GM19035 (cell line): Measurements from ENCODE around the gene CDS2.

Source experiments
- ATAC-seq: cut with Tn5 transposase; IDR thresholded peaks from one replicate; pipeline ENCODE4 v1.9.1; 2021; ENCODE audit not compliant: unreplicated experiment

The CDS2 gene

DNA sequence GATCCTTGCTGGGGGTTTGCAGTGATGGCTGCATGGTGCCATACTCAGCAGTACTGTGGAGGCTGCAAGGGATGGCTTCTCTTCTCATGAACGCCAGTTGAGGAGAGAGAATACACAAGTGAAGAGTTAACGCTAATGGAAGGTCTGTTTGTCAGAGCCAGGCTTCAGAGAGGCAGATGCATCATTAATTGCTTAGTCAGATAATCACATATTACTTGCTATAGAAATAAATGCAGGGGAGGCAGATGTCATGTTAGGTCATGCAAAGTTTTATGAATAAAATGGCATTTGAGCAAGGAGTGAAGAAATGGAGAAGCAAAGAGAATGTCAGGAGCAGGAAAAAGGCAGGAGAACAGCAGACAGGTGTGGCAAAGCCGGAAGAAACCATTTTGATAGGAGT is 51.2 kb downstream of the CDS2 start:
- ATAC-seq = no peak

DNA sequence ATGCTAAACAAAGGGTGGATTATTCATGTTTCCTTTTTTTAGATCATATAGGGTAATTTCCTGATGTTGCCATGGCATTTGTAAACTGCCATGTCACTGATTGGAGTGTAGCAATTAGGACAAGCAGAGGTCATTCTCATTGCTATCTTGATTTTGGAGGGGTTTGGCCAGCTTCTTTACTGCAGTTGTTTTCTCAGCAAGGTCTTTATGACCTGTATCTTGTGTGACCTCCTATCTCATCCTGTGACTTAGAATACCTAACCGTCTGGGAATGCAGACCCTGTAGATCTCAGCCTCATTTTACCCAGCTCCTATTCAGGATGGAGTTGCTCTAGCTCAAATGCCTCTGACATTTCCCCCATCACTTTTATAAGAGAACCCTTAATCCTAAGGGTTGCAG is 53.6 kb downstream of the CDS2 start:
- ATAC-seq = no peak

DNA sequence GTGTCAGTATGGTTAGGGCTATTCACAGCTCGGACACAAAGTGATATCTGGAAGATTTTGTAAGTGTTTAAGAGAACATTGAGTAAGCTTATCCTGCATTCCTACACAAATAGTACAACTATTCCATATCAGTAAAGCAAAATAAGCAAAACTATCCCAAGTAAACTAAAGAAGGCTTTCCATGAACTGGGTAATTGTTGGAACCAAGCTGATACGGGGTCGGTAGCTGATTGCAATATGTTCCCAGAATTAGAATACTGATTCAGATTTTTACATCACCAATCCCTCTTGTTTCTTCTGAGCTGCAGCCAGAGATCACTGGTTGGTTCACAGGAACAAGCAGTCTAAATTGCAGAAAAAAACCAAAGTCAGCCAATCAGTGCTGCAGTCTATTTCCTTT is 54.1 kb downstream of the CDS2 start:
- no peak for ATAC-seq

DNA sequence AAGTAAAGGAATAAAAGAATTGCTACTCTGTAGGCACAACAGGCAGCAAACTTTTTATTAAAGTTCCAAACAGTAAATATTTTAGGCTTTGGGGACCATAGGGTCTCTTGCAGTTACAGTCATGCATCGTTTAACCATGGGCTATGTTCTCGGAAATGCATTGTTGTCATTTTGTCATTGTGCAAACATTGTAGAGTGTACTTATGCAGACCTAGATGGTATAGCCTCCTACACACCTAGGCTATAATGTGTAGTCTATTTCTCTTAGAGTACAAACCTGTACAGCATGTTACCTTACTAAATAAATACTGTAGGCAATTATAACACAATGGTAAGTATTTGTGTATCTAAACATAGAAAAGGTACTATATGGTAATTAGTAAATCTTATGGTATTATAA is 54.7 kb downstream of the CDS2 start:
- no peak for ATAC-seq

DNA sequence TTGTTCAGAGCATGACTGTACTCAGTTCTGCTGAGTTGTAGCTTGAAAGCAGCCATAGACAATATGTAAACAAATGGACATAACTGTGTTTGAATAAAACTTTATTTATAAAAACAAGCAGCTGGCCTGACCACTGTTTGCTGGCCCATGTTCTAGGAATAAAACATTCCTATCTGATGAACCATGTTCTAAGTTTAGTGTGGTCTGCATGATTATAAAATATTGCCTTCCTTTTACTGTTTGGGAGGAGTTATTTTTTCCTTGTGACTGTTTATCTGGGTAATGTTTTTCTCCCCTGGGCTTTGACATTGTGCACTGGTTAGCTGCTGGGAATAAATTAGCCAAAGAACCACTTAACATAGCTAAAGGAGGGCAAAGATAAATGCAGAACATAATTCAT is 55.1 kb downstream of the CDS2 start:
- ATAC-seq = no peak

DNA sequence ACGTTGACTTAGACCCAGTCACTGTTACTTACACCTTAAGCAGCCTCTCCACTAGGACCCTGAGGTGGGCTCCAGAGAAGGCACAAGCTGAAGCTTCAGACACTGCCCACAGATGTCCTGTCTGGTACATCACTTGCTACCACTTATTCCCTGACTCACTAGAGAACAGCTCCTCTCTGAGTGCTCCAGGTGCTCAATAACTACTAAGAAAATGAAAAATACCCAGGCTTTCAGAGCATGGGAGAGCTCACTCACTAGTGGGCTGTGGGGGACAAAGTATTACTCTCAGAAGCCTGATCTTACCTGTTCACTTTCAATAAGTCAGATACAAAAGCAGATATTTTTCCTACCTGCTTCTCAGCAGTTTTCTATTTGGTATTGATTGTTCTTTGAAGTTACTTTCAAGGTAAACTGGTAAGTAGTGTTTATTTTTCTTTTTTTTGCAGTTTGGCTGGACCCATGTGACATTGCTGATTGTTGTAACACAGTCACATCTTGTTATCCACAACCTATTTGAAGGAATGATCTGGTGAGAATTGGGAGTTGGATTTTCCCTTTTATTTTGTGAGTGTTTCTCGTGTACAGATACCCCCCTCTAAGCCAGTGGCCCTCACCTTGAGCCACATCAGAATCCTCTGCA is 55.9 kb downstream of the CDS2 start:
- ATAC-seq = no peak

DNA sequence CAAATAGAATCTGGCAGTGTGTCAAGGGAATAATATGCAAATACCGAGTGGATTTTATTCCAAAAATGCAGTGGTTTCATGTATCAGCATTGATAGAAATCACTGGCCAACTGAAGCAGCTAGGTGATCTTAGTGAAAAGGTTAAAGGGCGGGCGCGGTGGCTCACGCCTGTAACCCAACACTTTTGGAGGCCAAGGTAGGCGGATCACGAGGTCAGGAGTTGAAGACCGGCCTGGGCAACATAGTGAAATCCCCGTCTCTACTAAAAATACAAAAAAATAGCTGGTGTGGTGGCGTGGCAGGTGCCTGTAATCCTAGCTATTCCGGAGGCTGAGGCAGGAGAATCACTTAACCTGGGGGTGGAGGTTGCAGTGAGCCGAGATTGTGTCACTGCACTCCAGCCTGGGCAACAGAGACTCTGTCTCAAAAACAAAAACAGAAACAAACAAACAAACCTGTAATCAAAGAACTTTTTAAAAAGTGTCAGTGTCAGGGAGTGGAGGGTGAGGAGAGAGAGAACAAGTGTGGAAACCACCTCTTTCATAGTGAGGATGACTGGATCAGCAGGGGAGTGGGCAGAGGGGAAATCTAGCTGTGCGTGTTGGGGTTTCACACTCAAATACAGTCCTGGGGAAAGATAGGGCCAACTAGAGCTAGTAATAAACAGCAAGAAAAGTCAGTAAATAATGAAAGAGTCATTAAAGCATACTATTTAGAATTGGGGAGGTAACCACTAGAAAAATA is 57.1 kb downstream of the CDS2 start:
- ATAC-seq = no peak

DNA sequence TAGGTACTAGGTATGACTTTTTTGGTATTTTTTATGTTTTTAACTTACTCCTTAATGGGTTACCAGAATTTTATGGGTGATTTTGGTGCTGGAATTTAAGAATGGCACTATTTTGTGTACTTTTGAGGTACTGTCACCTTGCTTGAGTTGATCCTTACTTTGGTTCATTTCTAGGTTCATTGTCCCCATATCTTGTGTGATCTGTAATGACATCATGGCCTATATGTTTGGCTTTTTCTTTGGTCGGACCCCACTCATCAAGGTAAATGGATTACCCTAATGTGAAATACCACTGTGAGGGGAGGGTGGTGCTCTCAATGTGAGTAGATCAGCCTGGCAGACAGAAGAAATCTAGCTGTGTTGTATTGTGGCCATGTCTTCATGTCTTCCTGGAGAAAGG is 57.9 kb downstream of the CDS2 start:
- ATAC-seq = no peak

DNA sequence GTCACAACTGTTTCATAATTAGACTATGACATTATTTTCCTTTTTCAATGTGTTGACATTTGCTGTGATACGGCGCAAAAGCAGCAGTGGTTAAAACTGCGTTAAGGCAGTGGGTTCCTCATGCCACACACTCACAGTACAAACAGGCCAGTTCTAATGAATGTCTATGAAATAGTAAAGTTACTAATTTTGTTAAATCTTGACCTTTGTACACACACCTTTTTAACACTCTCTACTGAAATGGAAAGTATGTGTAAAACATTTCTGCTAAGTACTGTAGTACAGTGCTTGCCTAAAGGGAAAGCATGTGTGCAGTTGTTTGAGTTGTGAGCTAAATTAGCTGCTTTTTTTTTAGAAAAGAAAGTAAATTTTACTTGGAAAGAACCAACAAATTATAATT is 60.3 kb downstream of the CDS2 start:
- no peak for ATAC-seq

DNA sequence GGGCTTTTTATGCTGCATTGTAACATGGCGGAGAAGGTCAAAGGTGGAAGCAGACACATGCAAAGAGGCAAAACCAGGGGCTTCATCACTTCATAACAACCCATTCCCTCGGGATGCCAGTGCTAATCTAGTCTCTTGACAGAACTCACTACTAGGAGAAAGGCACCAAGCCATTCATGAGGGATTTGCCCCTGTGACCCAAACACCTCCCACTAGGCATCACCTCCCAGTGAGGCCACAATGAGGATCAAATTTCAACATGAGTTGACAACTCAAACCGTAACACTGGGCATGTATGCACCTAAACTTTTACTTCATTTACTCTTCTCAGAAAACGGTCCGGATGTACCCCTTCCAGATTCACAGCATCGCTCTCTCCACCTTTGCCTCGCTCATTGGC is 61.9 kb downstream of the CDS2 start:
- no peak for ATAC-seq

DNA sequence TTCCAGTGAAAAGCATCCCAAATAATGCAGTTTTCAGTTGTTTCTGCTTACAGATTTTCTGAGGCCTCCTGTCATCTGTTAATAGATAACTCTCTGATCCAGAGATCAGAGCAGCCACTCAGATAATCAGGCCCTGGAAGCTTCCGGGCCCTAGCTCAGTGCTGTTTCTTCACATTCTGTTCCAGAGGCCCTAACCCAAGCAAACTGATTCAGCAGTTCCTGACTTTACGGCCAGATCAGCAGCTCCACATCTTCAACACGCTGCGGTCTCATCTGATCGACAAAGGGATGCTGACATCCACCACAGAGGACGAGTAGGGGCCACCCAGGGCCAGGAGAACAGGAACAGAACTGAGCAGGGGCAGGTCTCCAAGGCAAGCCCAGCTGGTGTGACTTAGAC is 63.1 kb downstream of the CDS2 start:
- no peak for ATAC-seq

DNA sequence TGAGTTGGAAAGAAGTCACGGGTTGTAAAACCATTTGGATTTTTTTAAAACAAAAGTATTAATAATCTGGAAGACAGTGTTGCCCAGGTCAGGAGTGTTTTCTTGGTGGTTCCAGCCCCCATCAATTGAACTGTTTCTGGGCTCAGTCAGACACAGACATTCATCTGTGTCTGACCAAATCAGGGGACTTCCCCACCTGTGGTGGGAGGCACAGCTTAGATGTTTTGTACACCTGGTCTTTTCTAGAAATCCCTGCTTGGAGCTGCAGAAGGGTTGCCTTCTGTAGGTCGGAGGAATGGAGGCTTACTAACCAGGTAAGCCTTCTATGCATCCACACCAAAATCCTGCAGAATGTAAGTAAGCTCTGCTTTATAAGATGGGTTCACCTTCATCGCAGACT is 63.6 kb downstream of the CDS2 start:
- ATAC-seq = no peak

DNA sequence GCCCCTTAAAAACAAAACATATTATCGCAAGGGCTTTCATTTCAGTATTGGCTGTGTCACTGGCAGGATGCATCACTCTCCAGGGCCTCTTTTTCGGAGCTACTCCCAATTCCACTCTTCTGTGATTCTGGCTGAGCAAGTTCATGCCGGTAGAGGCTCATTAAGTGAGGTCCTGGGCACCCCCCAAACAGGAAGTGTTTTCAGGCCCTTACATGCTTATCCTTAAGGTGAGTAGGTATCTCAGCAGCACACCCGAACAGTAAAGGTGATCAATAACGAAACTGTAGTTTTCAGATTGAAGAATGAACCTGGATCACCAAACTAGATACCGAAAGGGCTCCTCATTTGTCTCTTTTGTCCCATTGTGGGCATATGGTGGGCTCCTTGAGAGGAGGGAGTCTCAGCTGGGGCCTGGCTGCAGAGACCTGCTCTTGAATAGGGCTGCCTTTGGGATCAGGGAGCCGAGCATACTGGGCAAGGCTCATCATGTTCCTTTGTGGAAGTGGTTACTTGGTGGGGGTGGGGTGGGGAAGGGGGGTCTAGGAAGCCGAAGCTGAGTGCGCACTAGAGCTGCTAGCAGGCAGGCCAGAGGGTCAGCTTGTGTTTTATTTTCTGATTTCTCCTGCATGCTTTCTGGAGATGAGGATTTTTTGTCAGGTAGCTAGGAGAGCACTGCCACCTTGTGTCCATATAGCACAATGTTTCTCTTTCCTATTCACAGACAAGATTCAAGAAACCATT is 65.2 kb downstream of the CDS2 start:
- peak; percentile 56 for ATAC-seq

DNA sequence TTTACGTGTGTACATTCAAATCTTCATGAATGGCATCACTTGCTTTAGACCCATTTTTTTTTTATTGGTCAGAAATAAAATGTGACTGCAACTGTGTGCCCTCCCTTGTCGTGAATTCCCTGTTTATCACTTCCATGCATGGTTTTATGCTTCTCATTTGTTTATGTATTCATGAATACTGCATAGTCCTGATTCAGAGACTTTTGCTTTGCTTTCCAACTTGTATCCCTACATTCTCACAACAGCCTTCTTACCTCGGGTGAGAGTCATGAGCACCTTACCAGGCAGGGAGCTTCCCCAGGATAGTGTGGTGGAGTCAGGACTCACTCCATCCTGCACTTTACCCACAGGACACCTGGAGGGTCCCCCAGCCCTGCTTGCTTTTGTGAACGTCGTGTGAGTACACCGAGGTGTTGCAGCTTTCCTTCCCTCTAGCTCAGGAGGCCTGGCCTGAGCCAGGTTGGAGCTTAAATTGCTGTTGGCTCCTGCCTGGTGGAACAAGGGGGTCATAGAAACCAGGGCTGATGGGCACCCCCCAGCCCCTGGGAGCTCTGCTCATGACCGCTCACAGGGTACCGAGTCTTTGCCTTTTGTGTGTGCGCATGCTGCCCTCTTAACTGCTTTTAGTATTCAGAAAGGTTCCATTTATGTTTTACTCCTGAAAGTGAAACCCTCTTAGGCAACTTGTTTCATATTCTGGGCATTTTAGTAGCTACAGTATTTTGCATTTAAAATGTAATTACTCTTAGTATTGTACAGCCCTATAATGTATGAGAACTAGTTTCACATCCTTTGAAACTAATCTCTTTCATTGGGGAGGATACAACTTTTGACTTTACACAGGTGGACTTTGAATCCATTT is 66.0 kb downstream of the CDS2 start:
- ATAC-seq = no peak

DNA sequence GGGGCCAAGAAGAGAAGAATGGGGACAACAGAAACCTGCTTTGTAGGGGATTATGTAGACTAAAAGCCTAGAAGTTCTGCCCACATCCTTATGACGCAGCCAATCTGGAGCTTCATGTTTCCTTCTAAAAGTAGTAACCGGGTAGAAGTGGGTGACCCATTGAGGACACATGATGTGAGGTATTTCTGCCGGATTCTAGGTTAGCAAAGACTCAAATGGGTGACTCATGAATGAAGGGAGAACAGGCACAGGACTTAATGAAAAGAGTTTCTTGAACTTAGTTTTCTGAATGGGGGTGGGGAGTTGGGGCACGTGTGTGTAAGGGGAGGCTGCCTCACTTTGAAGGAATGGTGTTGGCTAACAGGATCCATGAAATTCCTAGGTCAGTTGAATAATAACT is 68.8 kb downstream of the CDS2 start:
- no peak for ATAC-seq

DNA sequence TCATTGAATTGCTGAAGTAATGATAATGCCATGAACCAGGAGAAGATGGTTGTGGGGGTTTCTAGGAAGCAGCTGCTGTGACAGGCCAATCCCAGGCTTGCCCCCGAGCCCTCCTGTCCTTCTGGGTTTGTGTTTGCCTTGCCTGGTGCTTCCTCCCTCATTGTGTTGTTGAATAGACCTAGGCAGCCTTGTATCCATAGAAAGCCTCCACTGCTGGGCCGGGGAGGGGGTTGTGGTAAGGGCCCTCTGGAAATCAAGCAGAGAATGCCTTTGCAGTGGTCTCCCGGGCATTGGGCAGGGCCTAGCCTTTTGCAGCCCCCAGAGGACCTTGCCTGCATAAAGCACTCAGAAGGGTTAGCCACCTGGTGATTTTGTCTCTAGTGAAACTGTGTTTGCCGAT is 69.3 kb downstream of the CDS2 start:
- no peak for ATAC-seq

DNA sequence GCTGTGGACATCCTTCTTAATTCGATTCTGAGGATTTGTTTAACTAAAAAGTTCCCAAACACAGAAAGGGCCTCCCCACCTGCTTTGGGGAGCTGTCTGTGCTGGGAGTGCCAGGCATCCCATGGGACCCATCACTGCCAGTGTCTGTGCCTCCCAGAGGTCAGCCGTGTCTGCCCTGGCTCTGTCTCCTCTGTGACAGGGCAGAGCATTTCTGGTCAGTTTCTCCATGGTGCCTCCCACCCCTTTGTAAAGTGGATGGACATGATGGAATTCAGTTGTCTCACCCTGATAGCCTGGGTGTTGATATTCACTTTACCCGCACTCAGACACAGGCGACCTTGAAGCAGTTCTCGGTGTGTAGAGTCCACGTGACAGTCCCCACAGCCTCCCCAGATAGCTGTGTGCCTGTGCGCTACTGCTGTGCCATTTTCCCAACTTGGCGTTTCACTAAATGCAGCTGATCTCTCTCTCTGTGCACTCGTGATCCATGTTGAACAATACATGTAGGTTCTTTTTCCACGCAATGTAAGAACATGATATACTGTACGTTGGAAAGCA is 70.5 kb downstream of the CDS2 start:
- ATAC-seq = no peak

DNA sequence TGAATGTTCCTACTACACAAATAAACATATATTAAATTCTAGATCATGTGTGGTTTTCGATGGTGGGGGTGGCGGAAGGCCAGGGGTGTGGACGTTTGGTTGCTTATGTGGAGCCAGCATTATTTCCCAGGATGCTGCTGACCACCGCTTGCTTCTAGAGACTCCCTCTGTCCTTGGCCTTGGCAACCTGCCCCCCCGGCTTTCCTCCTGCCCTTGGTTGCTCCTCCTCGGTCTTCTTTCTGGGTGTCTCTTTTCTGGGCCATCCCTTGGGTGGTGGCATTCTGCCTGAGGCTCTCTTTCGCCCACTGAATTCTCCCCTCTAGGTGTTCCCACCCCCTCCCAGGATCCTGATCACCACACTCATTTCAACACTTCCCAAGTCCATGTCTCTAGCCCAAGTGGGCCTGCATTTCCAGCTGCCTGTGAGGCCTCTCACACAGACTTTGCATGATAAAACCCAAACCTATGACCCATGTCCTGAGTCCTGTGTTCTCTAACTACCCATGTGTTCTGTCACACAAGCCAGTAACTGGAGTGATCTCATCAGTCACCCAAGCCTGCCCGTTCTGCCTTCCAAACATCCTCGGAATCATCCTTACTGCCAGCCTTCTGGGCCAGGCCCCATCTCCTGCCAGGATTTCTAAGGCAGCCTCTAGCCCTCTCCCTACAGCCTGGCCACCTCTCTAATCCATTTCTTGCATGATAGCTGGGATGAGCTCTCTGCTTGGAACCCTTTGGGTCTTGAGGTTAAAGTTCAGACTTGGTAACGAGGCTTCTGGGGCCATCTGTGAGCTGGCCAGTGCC is 71.2 kb downstream of the CDS2 start:
- no peak for ATAC-seq

DNA sequence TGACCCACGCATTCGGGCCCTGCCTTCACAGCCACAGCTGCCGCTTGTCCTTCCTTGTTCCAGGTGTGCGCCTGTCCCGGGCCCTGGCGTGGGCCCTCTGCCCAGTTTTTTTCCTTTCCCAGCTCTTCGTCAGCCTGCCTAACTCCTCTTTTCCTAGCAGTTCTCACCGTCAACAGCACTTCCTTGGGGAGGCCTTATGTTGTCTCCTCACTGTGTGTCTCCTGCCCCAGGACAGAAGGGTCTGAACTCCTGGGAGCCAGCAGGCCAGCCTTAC is 71.8 kb downstream of the CDS2 start:
- no peak for ATAC-seq

DNA sequence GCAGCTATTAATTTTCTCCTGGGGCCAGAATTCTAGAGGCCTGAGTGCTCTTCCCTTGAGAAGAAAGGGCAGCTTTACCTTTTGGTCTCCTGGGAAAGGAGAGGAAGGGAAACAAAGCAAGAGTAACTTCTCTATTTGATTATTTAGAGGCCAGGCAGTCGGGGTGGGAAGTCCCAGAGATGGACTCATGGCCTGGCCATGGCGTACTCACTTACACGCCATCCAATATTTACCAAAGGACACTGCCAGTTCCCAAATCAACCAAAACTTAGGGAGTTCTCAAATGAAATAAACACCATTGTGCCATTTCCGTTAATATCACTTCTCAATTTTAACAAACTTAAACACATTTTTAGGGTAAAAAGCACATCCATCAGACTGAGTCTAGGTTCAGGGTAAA is 76.6 kb downstream of the CDS2 start:
- ATAC-seq = no peak
